Coronary artery (tissue), 2 donors: ENCODE measurements around the gene SYT2.
"Not testable (repeated sequence)": the region's sequence is repeated elsewhere in the genome, so short reads cannot be mapped to it uniquely, and the experiment has no call there.

Experiments used
- DNase-seq: peaks from one replicate; pipeline ENCODE4 v3.0.0-alpha.2; 2017; ENCODE audit warnings: low spot score
- H3K27ac ChIP-seq, 2 donors: fragments of 200-600 bp; sonication (generic); one replicate each; pipeline ENCODE4 v1.5.1; 2016 to 2019
- H3K4me3 ChIP-seq: fragments of 200-600 bp; sonication (generic); 2 replicates; pipeline ENCODE4 v1.5.1; 2016; ENCODE audit warnings: mild to moderate bottlenecking, moderate library complexity
- TF ChIP-seq, protein P1 (sequence below): fragments of 200-600 bp; sonication (generic); IDR thresholded peaks from one replicate; pipeline ENCODE4 v1.5.1; 2019; ENCODE audit warnings: antibody characterized with exemption

The SYT2 gene

DNA sequence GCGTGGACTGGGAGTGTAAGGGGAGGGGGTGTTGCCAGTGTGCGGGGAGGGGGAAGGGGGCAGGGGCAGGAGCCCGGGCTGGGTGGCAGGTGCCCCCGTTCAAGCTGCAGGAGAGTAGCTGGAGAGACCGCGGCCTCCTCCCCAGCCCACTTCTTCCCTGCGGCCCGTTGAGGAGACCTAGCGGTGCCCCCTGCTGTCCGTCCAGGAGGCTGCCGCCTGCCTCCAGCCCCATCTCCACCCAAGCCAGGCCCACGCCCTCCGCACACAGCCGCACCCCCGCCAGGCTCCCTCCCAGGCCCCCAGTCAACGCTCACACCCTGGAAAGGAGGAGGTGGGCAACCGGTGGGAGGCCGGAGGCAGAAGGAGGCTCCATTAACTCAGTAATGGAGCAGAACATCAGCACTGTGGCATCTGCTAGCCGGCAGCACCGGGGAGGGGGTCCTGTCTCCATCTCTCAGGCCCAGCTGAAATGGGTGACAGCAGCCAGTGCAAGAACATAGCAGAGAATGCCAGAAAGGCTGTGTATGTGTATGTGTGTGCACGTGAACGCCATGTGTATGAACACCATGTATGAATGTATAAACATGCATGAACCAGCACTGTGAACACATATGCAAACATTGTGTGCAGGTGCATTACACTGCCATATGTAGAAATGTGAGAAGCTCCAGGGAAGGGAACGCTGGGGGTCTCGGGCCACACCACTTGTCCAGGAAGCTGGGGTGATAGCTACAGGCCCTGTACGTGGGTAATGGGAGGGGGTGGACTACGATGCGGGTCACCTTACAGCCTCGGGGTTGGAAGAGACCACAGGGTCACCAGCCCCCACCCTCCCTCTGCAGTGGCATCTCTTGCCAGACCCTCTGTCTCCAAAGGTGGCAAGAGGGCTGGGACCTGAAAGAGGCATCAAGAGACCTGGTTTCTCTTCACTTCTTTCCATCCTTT is 84.6 kb downstream of the SYT2 start:
- DNase-seq = no peak
- Histone ChIP-seq H3K27ac (no peak overlapping the region), H3K4me3 (no peak overlapping the region)
- TF ChIP-seq, protein P1, sequence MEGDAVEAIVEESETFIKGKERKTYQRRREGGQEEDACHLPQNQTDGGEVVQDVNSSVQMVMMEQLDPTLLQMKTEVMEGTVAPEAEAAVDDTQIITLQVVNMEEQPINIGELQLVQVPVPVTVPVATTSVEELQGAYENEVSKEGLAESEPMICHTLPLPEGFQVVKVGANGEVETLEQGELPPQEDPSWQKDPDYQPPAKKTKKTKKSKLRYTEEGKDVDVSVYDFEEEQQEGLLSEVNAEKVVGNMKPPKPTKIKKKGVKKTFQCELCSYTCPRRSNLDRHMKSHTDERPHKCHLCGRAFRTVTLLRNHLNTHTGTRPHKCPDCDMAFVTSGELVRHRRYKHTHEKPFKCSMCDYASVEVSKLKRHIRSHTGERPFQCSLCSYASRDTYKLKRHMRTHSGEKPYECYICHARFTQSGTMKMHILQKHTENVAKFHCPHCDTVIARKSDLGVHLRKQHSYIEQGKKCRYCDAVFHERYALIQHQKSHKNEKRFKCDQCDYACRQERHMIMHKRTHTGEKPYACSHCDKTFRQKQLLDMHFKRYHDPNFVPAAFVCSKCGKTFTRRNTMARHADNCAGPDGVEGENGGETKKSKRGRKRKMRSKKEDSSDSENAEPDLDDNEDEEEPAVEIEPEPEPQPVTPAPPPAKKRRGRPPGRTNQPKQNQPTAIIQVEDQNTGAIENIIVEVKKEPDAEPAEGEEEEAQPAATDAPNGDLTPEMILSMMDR = peak; percentile 74

- no peak overlapping the region for H3K27ac ChIP-seq
- no peak for DNase-seq
- H3K4me3 ChIP-seq = no peak overlapping the region
- TF ChIP-seq, protein P1 = no peak
Observed at GRCh38 chr1:202624781-202625108, 85.5 kb downstream of the SYT2 start.

GRCh38 chr1:202624088-202624780 is 86.0 kb downstream of the SYT2 start:
- no peak overlapping the region for H3K4me3 ChIP-seq
- TF ChIP-seq, protein P1 = no peak
- DNase-seq = no peak

DNA sequence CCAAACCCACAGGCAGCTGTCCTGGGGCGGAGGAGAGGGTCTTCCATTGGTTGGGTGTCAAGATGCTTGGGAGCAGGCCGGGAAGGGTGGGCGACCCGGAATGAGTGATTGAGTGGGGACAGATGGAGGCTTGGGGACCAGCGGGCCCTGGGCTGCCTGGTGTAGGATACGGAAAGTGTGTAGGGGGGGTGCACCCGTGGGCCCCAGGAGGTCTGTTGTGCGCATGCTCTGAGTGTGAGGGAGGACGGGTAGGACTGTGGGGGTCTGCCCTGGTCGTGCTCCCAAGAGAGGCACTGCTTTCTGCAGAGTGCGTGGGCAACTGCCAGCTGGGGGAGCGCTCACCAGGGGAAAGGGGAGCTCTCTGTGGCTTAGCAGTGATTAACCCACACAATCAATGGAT is 86.8 kb downstream of the SYT2 start:
- Histone ChIP-seq H3K4me3 (peak overlapping the region; percentile 53), H3K27ac (peak overlapping the region; percentile 64 to 74)
- DNase-seq = not testable (repeated sequence)

More at GRCh38 chr1:202624088-202624780, 86.0 kb downstream of the SYT2 start:
- H3K27ac ChIP-seq = no peak overlapping the region

DNA sequence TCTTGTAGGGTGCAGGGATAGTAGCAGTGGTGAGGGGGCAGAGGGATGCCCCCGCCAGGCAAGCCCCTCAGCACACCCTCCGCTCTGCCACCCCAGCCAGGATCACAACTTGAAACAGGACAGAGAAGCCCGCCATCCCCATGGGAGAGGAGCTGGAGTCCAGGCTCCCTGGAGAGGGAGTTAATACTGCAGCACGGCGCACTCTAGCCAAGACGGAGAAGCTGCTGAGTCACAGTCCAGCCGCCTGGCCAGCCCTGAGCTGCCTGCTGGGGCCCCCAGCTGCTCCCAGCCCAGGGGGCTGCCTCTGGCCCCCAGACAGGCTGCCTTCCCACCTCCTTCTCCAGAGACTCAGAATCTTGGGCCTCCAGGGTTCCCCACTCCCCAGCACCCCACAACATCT is 87.2 kb downstream of the SYT2 start:
- TF ChIP-seq, protein P1 = no peak
- no peak for DNase-seq
- H3K27ac ChIP-seq = peak overlapping the region; percentile 64 to 74
- H3K4me3 ChIP-seq = peak overlapping the region; percentile 53

DNA sequence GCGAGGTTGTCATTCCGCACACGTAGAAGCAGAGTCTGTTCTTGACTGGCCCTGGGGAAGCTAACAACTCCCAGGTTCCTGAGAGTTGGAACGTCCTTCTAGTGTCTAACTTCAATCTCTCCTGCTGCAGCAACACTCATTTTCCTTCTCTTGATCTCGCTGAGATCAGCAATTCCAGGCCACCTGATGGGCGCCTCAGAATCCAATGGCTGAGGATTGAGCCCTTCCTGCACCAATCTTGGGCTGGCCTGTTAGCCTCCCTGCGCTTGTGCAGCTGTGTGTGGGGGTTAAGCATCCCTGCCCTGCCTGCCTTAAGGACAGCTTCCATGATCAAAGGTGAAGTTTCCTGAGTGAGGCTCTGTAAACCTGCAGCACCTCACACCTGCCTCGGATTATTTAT is 87.9 kb downstream of the SYT2 start:
- Histone ChIP-seq H3K27ac (peak overlapping the region in 1 of 2 donors; percentile 74), H3K4me3 (no peak overlapping the region)
- DNase-seq = no peak
- TF ChIP-seq, protein P1 = no peak

DNA sequence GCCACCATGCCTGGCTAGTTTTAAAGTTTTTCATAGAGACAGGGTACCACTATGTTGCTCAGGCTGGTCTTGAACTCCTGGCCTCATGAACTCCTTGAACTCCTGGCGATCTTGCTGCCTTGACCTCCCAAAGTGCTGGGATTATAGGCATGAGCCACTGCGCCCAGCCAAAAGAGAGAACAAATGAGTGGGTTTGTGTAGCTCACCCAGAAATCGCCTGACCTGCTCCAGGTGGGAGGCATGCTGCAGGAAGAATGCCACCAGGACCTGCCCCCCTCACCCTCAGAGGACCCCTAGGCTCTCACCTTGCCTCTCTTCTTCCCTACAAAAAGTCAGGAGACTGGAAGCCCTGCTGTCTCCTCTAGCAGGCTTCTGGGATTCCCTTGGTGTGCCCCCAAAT is 88.8 kb downstream of the SYT2 start:
- no peak for DNase-seq
- Histone ChIP-seq H3K4me3 (no peak overlapping the region), H3K27ac (no peak overlapping the region)
- TF ChIP-seq, protein P1 = no peak

- not testable (repeated sequence) for H3K4me3 ChIP-seq, H3K27ac ChIP-seq, DNase-seq
Observed at GRCh38 chr1:202620036-202620435, 90.2 kb downstream of the SYT2 start.
